SU-DHL-6 (cell line): ENCODE data around the gene CZIB.

Source experiments
- EZH2phosphoT487 ChIP-seq: fragments of 200-600 bp; sonication (generic), shearing (Covaris generic); conservative IDR thresholded peaks from 2 replicates; pipeline ENCODE4 v1.6.1; 2018; ENCODE audit warnings: mild to moderate bottlenecking, antibody characterized with exemption, low read length, moderate library complexity, mixed read lengths
- TF ChIP-seq, protein P1 (sequence below): fragments of 200-600 bp; sonication (generic); IDR thresholded peaks from one replicate; pipeline ENCODE4 v1.5.1; 2017; ENCODE audit warnings: antibody characterized with exemption, mild to moderate bottlenecking, low read length, moderate library complexity; ENCODE audit not compliant: insufficient read depth, poor library complexity, severe bottlenecking

DNA sequence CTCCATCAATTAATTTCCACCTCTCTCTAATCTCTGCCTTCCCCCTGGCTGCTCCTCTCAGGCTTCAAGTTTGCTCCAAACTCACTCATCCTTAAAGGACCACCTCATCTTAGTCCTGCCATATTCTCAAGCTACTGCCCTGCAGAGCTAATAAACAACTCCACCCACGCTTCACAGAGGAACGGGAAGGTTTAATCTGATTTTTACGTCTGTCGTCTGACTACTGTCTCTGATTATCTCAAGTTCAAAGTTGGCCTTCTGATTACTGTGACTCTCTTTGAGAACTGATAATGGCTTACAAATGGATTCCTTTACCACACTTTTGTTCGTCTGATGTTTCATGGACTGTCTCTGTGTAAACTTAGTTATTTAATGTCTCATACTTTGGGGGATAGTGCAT lies 31.4 kb downstream of the CZIB start:
- TF ChIP-seq, protein P1, sequence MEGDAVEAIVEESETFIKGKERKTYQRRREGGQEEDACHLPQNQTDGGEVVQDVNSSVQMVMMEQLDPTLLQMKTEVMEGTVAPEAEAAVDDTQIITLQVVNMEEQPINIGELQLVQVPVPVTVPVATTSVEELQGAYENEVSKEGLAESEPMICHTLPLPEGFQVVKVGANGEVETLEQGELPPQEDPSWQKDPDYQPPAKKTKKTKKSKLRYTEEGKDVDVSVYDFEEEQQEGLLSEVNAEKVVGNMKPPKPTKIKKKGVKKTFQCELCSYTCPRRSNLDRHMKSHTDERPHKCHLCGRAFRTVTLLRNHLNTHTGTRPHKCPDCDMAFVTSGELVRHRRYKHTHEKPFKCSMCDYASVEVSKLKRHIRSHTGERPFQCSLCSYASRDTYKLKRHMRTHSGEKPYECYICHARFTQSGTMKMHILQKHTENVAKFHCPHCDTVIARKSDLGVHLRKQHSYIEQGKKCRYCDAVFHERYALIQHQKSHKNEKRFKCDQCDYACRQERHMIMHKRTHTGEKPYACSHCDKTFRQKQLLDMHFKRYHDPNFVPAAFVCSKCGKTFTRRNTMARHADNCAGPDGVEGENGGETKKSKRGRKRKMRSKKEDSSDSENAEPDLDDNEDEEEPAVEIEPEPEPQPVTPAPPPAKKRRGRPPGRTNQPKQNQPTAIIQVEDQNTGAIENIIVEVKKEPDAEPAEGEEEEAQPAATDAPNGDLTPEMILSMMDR: no peak
- TF ChIP-seq EZH2phosphoT487: no peak
